ENCODE results near the gene C22orf39. TPM values are rescaled to one million over a fixed set of nuclear protein-coding genes. Genes with fewer than 3 reads are reported as not detected.

Gene C22orf39
- total and polyA plus RNA-seq, 4 donors = 11.3 to 22.4 (median 13.5) TPM

DNA sequence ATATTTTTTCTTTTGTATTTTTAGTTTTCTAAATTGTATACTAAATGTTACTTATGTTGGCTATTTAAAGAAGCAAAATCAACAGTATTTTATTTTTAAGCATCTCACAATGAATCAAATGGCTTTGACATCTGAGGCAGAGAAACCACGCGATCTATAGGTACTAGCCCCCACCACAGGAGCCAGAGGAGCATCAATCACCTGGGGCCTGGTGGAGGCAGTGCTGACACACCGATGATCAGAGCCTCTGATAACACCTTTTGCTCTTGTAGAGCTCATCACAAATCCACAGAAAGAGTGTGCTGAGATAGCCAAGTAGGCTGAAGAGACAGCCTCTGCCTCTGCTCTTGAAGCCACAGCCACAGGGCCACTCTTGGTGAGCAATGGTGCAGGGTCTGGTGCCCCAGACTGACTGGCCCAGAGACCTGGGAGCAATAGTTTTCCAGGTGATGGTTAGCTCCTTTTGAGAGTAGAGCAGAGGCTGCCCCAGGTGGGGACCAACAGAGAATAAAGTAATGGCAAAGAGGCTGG lies 41.2 kb downstream of the C22orf39 start:
- H3K36me3 ChIP-seq (ENCODE audit: control insufficient read depth in 4 of 4, insufficient read depth in 3 of 4, low read depth in 1 of 4, low read length in 3 of 4) = peaks cover 11 to 54% (median 33%) of the 10 kb centered on the region in 4 donors
- no peak for TF ChIP-seq SP1 (IDR thresholded peaks at IDR 0.05)
- no peak for TF ChIP-seq HNF4G (IDR thresholded peaks at IDR 0.05)
- TF ChIP-seq FOXA2 (IDR thresholded peaks at IDR 0.05) = no peak
- TF ChIP-seq NR2F2 (IDR thresholded peaks at IDR 0.05) = no peak
- TF ChIP-seq, protein P1, sequence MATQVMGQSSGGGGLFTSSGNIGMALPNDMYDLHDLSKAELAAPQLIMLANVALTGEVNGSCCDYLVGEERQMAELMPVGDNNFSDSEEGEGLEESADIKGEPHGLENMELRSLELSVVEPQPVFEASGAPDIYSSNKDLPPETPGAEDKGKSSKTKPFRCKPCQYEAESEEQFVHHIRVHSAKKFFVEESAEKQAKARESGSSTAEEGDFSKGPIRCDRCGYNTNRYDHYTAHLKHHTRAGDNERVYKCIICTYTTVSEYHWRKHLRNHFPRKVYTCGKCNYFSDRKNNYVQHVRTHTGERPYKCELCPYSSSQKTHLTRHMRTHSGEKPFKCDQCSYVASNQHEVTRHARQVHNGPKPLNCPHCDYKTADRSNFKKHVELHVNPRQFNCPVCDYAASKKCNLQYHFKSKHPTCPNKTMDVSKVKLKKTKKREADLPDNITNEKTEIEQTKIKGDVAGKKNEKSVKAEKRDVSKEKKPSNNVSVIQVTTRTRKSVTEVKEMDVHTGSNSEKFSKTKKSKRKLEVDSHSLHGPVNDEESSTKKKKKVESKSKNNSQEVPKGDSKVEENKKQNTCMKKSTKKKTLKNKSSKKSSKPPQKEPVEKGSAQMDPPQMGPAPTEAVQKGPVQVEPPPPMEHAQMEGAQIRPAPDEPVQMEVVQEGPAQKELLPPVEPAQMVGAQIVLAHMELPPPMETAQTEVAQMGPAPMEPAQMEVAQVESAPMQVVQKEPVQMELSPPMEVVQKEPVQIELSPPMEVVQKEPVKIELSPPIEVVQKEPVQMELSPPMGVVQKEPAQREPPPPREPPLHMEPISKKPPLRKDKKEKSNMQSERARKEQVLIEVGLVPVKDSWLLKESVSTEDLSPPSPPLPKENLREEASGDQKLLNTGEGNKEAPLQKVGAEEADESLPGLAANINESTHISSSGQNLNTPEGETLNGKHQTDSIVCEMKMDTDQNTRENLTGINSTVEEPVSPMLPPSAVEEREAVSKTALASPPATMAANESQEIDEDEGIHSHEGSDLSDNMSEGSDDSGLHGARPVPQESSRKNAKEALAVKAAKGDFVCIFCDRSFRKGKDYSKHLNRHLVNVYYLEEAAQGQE (IDR thresholded peaks at IDR 0.05) = no peak
- TF ChIP-seq YY1 (IDR thresholded peaks at IDR 0.05) = no peak
- no peak for TF ChIP-seq GABPA (IDR thresholded peaks at IDR 0.05 in 1 of 2, conservative IDR thresholded peaks at IDR 0.05 in 1 of 2)
- no peak for TF ChIP-seq EGR1 (IDR thresholded peaks at IDR 0.05; ENCODE audit: low read depth in 2 of 2)
- TF ChIP-seq, protein P2, sequence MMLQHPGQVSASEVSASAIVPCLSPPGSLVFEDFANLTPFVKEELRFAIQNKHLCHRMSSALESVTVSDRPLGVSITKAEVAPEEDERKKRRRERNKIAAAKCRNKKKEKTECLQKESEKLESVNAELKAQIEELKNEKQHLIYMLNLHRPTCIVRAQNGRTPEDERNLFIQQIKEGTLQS (IDR thresholded peaks at IDR 0.05) = no peak
- no peak for TF ChIP-seq FOXA1 (IDR thresholded peaks at IDR 0.05)
- no peak for TF ChIP-seq RAD21 (IDR thresholded peaks at IDR 0.05)
- TF ChIP-seq, protein P3, sequence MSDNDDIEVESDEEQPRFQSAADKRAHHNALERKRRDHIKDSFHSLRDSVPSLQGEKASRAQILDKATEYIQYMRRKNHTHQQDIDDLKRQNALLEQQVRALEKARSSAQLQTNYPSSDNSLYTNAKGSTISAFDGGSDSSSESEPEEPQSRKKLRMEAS (IDR thresholded peaks at IDR 0.05) = no peak
- TF ChIP-seq, protein P4, sequence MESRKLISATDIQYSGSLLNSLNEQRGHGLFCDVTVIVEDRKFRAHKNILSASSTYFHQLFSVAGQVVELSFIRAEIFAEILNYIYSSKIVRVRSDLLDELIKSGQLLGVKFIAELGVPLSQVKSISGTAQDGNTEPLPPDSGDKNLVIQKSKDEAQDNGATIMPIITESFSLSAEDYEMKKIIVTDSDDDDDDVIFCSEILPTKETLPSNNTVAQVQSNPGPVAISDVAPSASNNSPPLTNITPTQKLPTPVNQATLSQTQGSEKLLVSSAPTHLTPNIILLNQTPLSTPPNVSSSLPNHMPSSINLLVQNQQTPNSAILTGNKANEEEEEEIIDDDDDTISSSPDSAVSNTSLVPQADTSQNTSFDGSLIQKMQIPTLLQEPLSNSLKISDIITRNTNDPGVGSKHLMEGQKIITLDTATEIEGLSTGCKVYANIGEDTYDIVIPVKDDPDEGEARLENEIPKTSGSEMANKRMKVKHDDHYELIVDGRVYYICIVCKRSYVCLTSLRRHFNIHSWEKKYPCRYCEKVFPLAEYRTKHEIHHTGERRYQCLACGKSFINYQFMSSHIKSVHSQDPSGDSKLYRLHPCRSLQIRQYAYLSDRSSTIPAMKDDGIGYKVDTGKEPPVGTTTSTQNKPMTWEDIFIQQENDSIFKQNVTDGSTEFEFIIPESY (IDR thresholded peaks at IDR 0.05) = no peak
- TF ChIP-seq, protein P5, sequence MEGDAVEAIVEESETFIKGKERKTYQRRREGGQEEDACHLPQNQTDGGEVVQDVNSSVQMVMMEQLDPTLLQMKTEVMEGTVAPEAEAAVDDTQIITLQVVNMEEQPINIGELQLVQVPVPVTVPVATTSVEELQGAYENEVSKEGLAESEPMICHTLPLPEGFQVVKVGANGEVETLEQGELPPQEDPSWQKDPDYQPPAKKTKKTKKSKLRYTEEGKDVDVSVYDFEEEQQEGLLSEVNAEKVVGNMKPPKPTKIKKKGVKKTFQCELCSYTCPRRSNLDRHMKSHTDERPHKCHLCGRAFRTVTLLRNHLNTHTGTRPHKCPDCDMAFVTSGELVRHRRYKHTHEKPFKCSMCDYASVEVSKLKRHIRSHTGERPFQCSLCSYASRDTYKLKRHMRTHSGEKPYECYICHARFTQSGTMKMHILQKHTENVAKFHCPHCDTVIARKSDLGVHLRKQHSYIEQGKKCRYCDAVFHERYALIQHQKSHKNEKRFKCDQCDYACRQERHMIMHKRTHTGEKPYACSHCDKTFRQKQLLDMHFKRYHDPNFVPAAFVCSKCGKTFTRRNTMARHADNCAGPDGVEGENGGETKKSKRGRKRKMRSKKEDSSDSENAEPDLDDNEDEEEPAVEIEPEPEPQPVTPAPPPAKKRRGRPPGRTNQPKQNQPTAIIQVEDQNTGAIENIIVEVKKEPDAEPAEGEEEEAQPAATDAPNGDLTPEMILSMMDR (IDR thresholded peaks at IDR 0.05; ENCODE audit: low read depth, low read length, missing input control) = no peak
- TF ChIP-seq RXRA (IDR thresholded peaks at IDR 0.05) = no peak
- TF ChIP-seq HNF4A (conservative IDR thresholded peaks at IDR 0.05) = no peak
- no peak overlapping the region for H3K9ac ChIP-seq (ENCODE audit: low read depth in 1 of 2, low read length in 2 of 2)
- no peak overlapping the region for H3K27ac ChIP-seq (ENCODE audit: low read depth in 1 of 2, low read length in 2 of 2)
- WGBS = 94% methylated on average over 3 of the region's 3 CpGs
- peaks cover 0 to 10% (median 6%) of the 10 kb centered on the region in 4 donors for H3K4me1 ChIP-seq (ENCODE audit: control insufficient read depth in 4 of 4, insufficient read depth in 4 of 4, low read length in 3 of 4)
- DNase-seq (ENCODE audit: low spot score) = no peak
- no peaks in the 10 kb centered on the region for H3K9me3 ChIP-seq (ENCODE audit: control insufficient read depth in 4 of 4, low read length in 3 of 4)
- H3K4me3 ChIP-seq (ENCODE audit: low read depth in 1 of 3, low read length in 3 of 3) = no peak overlapping the region
- no peaks in the 10 kb centered on the region for H3K27me3 ChIP-seq (ENCODE audit: control insufficient read depth in 4 of 4, insufficient read depth in 4 of 4, low read length in 3 of 4)

Measured in liver (tissue), 9 donors.